NT2/D1 (cell line): ENCODE results near the gene GHRHR.

ENCODE experiments used
- DNase-seq: peaks from one replicate; pipeline ENCODE4 v3.0.0-alpha.2; 2011; ENCODE audit warnings: low read depth, low spot score
- H3K27me3 ChIP-seq: 2 replicates; pipeline ENCODE4 v1.6.0; 2011; ENCODE audit warnings: mild to moderate bottlenecking; ENCODE audit not compliant: insufficient read length, insufficient read depth
- H3K36me3 ChIP-seq: 2 replicates; pipeline ENCODE4 v1.6.1; 2011; ENCODE audit warnings: mild to moderate bottlenecking, low read length, mixed read lengths; ENCODE audit not compliant: insufficient read depth, insufficient read length
- H3K4me1 ChIP-seq: 2 replicates; pipeline ENCODE4 v1.5.1; 2011; ENCODE audit not compliant: insufficient read depth, insufficient read length
- H3K4me3 ChIP-seq: 2 replicates; pipeline ENCODE4 v1.5.1; 2011; ENCODE audit warnings: low read depth; ENCODE audit not compliant: insufficient read length
- H3K9ac ChIP-seq: 2 replicates; pipeline ENCODE4 v1.6.0; 2011; ENCODE audit warnings: low read depth; ENCODE audit not compliant: insufficient read length
- H3K9me3 ChIP-seq: 2 replicates; pipeline ENCODE4 v1.5.1; 2011; ENCODE audit warnings: mild to moderate bottlenecking, low read length; ENCODE audit not compliant: insufficient read depth
- SUZ12 ChIP-seq: IDR thresholded peaks from 2 replicates; pipeline ENCODE4 v1.6.1; 2011; ENCODE audit not compliant: insufficient read length, insufficient read depth; ENCODE audit errors: extremely low read depth
- YY1 ChIP-seq: IDR thresholded peaks from 2 replicates; pipeline ENCODE4 v1.6.1; 2011; ENCODE audit not compliant: insufficient read length, insufficient read depth
- ZNF274 ChIP-seq: IDR thresholded peaks from 2 replicates; pipeline ENCODE4 v1.6.1; 2011; ENCODE audit warnings: mild to moderate bottlenecking, low read depth, low read length

Gene GHRHR

GRCh38 chr7:30933124-30933974 lies 30.4 kb upstream of the GHRHR start:
- Histone ChIP-seq H3K4me1 (peaks cover 24% of the 10 kb centered on the region), H3K27me3 (peaks cover 10% of the 10 kb centered on the region), H3K36me3 (no peaks in the 10 kb centered on the region), H3K4me3 (no peak overlapping the region), H3K9ac (peak overlapping the region; percentile 27), H3K9me3 (no peaks in the 10 kb centered on the region)
- peak; percentile 42 for DNase-seq
- TF ChIP-seq YY1 (no peak), SUZ12 (no peak), ZNF274 (no peak)

GRCh38 chr7:30934225-30934624 lies 29.5 kb upstream of the GHRHR start:
- H3K4me1 ChIP-seq, result peaks cover 24% of the 10 kb centered on the region
- H3K9me3 ChIP-seq, result no peaks in the 10 kb centered on the region
- peaks cover 10% of the 10 kb centered on the region for H3K27me3 ChIP-seq
- no peaks in the 10 kb centered on the region for H3K36me3 ChIP-seq
- TF ChIP-seq SUZ12, result no peak
- TF ChIP-seq ZNF274, result no peak
- no peak for TF ChIP-seq YY1
- H3K4me3 ChIP-seq, result no peak overlapping the region
- no peak for DNase-seq
- no peak overlapping the region for H3K9ac ChIP-seq

GRCh38 chr7:30934732-30935568 lies 28.8 kb upstream of the GHRHR start:
- DNase-seq, result no peak
- H3K4me3 ChIP-seq, result no peak overlapping the region
- peaks cover 6% of the 10 kb centered on the region for H3K27me3 ChIP-seq
- TF ChIP-seq YY1 (no peak), SUZ12 (no peak), ZNF274 (no peak)
- no peaks in the 10 kb centered on the region for H3K36me3 ChIP-seq
- no peak overlapping the region for H3K9ac ChIP-seq
- H3K9me3 ChIP-seq, result no peaks in the 10 kb centered on the region
- peaks cover 24% of the 10 kb centered on the region for H3K4me1 ChIP-seq

GRCh38 chr7:30935569-30935877 lies 28.2 kb upstream of the GHRHR start:
- DNase-seq, result no peak
- H3K4me1 ChIP-seq, result peaks cover 24% of the 10 kb centered on the region
- H3K36me3 ChIP-seq, result no peaks in the 10 kb centered on the region
- no peak overlapping the region for H3K9ac ChIP-seq
- no peaks in the 10 kb centered on the region for H3K9me3 ChIP-seq
- TF ChIP-seq SUZ12 (no peak), ZNF274 (no peak), YY1 (no peak)
- H3K4me3 ChIP-seq, result no peak overlapping the region
- H3K27me3 ChIP-seq, result peaks cover 5% of the 10 kb centered on the region

- peaks cover 5% of the 10 kb centered on the region for H3K27me3 ChIP-seq
- no peaks in the 10 kb centered on the region for H3K36me3 ChIP-seq
- H3K9me3 ChIP-seq, result no peaks in the 10 kb centered on the region
- H3K9ac ChIP-seq, result no peak overlapping the region
- TF ChIP-seq YY1 (no peak), ZNF274 (no peak), SUZ12 (no peak)
- DNase-seq, result no peak
- no peak overlapping the region for H3K4me3 ChIP-seq
- H3K4me1 ChIP-seq, result peaks cover 24% of the 10 kb centered on the region
Observed at GRCh38 chr7:30936650-30937245, 27.0 kb upstream of the GHRHR start.

- Histone ChIP-seq H3K4me1 (peaks cover 24% of the 10 kb centered on the region), H3K9ac (no peak overlapping the region), H3K4me3 (no peak overlapping the region), H3K9me3 (no peaks in the 10 kb centered on the region), H3K36me3 (no peaks in the 10 kb centered on the region), H3K27me3 (peaks cover 5% of the 10 kb centered on the region)
- no peak for TF ChIP-seq ZNF274
- TF ChIP-seq YY1, result no peak
- DNase-seq, result no peak
Observed at GRCh38 chr7:30937416-30937815, 26.3 kb upstream of the GHRHR start.
